ENCODE data around the gene ZXDC.

GRCh38 chr3:126501054-126501453 is 25.4 kb upstream of the ZXDC start:
- TF ChIP-seq POLR2AphosphoS5 (IDR thresholded peaks at IDR 0.05) (no peak), CTCF (IDR thresholded peaks at IDR 0.05) (no peak), POLR2A (IDR thresholded peaks at IDR 0.05) (no peak)

Data from suprapubic skin (tissue), 4 donors.